Activated naive CD4-positive, alpha-beta T cell (primary cell): ENCODE results near the gene KCTD5.
"Not testable (repeated sequence)": the region's sequence is repeated elsewhere in the genome, so short reads cannot be mapped to it uniquely, and the experiment has no call there.

Experiments used
- DNase-seq, 4 experiments: peaks; one replicate each; lab custom pipeline; 2025; lab: John Stamatoyannopoulos, UW

Gene KCTD5

DNA sequence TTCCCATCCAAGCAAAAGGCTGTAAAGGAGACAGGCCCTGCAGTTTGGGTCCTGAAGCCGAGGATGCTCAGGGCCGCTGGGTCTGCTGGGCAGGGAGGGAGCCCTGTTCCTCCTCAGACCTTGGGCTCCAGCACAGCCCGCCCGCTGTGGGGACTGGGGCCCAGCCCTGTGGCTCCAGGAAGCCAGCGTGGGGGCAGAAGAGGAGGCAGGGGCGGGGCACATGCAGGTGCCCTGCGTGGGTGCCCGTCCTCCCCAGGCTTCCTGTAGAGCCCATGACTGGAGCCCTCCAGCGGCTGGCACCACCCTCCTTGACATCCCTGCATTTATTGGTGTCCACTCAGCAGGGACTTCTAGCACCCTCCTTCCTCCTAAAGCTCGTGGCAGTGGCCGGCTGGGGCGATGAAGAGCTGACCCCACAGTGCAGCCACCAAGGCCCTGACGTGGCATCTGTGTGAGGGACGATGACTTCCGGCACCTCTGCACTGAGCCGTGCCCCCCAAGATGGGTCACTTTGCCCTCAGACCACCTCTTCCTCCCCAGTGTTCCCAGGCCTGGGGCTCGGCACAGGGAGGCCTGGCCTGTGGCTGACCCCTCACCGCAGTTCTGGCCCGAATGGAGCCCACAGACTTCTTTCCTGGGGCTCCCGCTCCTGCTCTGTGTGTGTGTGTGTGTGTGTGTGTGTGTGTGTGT lies 27.8 kb downstream of the KCTD5 start:
- no peak for DNase-seq

DNA sequence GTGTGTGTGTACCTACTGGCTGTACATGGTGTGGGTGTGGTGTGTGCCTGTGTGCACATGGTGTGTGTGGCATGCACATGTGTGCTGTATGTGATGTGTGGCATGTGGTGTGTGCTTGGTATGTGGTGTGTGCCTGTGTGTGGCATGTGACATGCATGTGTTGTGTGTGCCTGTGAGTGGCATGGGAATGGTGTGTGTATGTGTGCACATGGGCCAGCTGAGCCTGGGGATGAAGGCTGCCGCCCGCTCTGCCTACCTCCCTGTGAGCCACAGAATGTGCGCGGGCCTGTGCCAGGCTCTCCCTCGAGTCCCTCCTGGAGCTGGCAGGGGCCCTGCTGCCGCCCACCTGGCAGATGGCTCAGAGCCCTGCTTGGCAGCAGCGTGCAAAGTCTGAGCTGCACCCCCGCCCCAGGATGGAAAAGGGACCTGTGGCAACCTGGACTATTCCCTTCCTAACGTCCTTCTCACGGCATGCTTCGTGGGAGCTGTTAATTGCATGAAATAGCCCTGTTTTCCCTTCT lies 28.4 kb downstream of the KCTD5 start:
- DNase-seq = no peak

DNA sequence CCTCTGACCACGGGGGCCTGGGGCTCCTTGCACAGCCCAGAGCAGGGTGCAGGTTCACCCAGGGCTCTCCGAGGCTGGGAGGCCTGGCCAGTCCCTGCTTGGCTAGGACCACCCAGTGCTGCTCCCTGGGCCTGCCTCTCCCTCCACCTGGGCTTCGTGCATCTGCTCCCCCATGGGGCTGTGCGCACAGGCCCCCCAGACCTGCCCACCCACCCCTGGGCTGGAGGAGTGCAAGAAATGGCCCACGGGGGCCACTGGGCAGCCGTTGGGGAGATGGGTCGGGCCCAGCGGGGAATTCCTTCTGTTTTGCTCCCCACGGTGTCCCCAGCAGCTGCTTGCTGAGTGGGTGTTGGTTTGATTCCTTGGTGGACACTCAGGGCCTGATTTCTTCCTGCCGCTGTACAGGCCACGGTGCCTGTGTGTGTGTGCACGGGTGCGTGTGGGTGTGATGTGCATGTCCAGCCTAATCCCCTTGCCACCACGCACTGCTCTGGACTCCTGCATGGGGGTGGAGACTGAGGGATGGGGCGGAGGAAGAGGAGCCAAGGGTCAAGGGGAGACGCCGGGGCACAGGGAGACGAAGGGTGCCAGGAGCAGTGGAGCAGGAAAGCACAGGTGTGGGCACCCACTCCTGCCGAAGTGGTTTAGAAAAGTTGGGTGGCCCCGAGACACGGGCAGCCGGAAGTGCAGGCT lies 29.2 kb downstream of the KCTD5 start:
- no peak for DNase-seq

DNA sequence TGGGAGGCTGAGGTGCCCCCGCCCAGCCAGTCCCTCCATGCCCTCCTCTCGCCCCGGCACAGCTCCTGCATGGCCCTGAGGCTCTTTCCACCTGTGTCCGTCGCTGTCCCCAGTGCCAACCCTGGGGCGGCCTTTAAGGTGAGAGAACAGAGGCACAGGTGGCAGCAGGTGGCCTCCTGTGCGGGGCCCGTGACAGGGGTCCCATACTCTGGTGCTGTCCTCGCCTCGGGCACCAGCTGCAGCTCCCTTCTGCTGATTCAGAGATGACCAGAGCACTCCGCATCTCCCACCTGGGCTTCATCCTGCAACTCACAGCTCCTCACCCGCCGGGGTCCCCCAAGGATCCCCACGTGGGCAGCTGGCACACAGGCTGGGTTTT lies 29.7 kb downstream of the KCTD5 start:
- DNase-seq = no peak

DNA sequence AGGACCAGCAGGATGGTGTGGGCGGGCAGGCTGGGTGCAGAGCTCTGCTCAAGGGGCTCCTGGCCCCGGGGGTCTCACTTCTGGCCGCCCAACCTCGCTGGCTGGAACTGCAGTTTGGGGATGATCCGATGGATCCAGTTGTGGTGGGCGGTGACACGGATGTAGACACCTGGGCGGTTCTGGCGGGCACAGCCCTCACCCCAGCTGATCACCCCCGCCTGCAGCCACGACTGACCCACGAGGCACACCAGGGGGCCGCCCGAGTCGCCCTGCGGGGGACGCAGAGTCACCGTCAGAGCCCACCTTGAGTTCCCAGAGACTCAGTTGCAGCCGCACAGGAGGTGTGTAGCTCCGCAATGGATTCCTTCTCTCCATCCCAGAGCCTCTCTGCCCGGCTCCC lies 30.2 kb downstream of the KCTD5 start:
- no peak for DNase-seq

DNA sequence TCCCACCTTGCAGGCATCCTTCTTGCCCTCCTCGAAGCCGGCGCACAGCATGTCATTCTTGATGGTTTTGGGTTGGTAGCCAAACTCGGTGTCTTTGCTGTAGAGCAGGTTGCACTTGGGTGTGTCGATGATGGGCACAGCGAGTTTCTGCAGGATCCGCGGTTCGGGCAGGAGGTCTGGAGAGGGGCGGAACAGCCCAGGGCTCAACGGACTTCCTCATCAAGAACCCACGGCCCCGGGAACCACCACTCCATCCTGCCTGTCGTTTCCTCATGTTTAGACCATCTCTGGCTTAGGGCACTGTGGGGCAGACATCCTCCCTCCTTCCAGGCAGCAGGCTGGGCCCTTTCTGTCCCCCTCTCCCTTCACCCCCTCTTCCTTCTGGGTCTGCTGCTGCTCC lies 31.2 kb downstream of the KCTD5 start:
- no peak for DNase-seq

DNA sequence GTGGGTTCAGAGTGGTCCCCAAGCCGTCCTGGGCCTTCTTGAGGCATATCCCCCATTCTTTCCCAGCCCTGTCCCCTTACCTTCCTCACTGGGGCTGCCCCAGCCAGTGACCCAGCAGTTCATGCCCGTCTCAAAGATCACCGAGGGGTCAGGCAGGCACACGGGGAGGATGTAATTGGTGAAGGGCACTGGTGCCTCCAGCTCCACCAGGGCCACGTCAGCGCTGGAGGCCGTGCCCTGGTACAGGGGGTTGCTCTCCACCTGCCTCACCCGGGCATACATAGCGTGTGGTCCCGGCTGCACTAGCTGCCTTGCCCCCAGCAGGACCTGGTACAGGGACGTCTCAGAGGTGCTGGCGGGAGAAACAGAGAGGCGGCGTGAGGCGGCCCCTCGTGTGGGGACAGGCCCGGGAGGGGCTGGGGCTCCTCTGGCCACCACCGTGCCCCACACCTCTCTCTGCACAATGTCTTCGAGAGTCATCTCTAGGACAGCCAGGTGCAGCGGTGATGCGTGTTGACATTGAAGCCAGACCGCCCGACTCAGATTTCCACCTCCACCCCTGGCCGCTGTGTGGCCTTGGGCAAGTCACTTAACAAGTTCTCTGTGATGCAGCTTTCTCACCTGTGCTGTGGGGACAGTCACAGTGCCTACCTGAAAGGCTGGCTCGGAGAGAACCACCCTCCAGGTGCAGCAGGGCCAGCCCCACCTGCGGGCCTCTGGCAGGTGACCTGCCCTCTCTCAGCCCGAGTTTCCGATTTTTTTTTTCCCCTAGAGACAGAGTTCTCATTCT lies 31.9 kb downstream of the KCTD5 start:
- no peak for DNase-seq

DNA sequence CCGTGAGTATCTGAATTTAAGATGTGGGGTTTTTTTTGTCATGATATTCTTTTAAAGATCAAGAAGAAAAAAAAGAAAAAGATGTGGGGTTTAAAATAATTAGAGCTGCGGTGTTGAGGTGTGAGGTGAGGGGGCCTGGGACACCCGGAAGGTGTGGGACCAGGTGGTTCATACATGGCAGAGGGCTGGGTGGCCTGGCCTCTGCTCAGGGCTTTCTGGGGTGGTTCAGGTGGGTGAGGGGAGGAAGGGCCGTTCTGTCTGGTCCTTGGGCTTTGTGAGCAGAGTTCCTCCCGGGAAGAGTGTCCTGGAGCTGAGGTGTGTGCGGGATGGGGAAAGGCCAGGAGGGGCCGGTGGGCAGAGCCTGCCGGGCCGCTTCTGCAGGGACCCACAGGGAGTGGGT lies 32.7 kb downstream of the KCTD5 start:
- no peak for DNase-seq

DNA sequence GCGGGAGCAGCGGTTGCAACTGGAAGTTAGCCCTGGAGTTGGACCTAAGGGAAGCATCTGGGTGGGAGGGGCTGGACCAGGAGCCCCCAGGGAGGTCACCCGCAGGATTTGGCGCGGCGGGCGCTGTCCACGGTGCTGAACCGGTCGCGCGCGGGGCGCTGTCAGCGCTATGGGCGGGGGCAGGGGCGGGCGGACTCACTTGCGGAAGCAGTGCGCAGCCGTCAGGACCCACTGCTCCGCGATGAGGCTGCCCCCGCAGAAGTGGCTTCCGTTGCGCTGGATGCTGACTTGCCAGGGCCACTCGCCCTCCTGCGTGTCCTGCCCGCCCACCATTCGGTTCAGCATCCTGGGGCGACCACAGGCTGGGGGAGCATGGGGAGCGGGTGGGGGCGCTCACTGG lies 33.2 kb downstream of the KCTD5 start:
- DNase-seq = peak; percentile 38 to 83 (median 70)

DNA sequence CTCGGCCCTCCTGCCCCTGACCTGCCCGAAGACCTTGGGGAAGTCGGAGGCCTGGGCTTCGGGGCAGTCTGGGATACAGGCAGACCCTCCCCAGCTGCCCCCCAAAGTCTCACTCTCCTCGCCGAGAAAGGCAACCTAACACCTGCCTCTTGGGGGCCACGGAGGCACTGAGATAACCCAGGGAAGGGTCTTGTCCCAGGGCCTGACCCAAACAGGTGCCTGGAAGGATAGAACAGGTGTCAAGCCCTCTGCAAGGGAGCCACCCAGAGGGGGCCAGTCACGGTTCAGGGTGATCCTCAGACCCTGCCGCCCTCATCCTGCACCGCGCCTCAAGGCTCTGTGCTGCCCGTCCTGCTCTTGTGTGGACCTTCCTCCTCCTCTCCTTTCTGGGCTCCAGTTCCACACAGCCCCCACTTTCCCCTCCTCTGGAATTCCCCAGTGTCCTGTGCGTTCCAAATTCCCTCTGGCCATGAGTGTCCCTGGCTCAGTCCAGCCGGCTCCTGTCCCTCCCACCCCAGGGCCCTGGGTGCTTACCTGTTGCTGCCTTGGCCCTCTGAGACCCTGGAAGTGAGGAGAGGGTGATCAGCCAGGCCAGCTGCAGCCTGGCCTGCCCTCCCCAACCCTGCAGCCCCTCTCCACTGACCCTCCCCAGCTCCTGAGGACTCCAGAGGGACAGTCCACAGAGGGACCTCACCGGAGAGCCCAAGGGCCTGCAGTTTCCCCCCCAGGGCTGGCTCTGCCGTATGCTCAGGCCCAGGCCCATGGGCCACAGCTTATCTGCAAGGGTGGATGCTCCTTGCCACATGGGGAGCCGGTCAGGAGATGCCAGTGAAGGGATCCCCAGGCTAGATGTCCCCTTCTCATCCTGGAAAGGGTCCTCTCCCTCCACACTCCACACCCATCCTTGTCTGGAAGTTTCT lies 33.9 kb downstream of the KCTD5 start:
- DNase-seq = no peak

DNA sequence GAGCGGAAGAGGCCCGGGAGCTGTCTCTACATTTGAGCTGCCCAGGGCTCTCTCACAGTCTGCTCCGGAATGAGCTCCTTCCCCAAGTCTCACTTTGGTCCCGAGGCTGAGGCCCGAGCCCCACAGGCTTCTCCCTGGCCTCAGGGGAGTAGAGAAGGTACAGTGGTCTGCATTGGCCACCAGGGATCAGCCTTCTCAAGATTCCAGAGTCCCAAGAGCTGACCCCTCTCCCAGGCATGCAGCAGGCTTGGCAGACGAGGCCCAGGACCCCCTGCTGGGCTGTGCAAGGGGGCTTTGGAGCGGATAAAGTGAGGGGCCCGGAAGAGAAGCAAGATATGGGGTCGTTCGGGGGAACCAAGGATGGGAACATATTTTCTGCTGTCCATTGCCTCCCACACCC lies 34.6 kb downstream of the KCTD5 start:
- DNase-seq = no peak

DNA sequence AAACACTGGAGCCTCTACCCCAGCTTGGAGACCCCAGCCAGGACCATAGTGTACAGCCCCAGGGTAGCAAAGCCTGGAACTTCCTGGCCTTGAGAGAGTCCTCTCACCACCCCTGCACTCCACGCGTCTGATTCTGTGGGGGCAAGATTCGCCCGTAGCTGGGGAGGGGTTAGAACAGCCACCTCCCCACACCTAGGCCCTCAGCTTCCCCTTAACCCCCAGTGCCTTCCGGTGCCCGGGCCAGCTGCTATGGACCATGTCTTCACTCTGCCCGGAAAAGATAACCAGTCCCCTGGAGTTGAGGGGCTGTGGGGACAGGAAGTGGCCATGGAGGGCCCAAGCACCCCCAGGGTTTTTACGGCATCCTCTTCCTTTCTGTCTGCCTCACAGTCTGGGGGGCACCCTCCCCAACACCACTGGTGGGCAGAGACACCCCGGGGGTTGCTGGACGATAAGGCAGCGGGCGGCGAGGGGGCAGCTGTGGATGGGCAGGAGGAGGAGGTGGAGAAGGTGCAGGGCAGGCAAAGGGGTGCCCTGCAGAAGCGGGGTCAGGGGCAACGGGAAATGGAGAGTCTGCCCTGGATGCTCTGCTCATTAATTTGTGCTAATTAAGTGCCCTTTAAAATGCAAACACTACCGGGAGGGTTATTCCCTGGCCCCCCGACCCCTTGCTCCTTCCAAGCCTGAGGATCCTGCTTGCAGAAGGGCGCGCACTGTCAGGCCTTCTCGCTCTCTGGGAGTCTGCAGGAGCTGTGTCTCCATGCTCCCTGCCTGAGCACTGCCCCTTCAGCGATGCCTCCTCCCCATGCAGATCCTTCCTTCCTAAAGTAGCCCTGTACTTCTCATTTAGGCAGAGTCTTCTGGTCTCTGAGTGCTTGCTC lies 35.3 kb downstream of the KCTD5 start:
- DNase-seq = no peak

DNA sequence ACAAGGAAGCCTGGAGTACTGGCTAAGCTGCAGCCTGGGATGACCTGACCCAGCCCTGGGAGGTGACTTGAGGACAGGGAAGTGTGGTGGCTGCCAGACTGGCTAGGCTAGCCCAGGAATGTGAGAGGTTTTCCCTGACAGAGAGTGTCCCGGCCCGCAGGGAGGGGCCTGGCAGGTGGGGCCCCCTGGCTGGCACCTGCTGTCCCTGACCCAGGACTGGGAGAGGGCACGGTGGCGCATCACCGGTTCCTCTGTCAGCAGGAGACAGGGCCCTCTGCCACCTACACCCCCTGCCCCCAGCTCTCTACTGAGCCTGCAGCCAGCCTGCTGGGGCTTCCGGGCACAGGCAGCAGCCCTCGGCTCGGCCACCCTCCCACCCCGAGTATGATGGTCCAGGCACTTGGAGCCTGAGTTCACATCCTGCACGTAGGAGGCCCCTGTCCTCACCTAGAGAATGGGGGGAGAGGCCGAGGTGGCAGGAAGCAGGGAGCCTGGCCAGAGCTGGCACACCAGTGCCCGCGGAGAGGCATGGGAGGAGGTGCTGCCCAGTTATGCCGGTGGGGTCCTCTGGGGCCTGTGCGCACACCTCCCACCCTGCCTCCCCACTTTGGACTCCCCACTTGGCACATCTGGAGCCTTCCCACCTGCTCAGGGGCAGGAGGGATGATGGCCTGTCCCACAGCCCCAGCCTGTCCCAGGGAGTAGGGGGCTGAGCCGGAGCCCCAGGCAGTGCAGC lies 37.2 kb downstream of the KCTD5 start:
- DNase-seq = no peak

DNA sequence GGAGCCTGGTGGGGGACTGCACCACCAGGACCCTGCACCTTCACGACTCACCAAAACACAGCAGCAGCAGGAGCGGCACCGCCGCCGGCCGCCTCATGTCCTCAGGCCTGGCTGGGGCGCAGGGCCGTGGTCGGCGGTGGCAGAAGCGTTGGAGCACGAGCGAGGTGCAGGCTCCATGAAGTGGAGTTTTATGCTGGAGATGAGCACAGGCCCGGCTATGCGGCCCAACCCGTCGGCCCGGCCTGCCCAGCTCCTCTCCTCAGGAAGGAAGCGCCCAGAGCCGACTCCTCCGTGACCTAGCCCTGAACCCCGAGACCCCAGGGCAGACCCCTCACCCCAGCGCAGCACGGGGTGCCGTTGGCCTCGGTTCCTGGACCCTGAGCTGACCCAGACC lies 37.7 kb downstream of the KCTD5 start, which contains the start of gene PRSS27:
Gene PRSS27 (minus strand): TSS at position 161 of the 394 bp plus-strand sequence. CDS start 64 bp downstream, at position 97.
- DNase-seq = no peak

DNA sequence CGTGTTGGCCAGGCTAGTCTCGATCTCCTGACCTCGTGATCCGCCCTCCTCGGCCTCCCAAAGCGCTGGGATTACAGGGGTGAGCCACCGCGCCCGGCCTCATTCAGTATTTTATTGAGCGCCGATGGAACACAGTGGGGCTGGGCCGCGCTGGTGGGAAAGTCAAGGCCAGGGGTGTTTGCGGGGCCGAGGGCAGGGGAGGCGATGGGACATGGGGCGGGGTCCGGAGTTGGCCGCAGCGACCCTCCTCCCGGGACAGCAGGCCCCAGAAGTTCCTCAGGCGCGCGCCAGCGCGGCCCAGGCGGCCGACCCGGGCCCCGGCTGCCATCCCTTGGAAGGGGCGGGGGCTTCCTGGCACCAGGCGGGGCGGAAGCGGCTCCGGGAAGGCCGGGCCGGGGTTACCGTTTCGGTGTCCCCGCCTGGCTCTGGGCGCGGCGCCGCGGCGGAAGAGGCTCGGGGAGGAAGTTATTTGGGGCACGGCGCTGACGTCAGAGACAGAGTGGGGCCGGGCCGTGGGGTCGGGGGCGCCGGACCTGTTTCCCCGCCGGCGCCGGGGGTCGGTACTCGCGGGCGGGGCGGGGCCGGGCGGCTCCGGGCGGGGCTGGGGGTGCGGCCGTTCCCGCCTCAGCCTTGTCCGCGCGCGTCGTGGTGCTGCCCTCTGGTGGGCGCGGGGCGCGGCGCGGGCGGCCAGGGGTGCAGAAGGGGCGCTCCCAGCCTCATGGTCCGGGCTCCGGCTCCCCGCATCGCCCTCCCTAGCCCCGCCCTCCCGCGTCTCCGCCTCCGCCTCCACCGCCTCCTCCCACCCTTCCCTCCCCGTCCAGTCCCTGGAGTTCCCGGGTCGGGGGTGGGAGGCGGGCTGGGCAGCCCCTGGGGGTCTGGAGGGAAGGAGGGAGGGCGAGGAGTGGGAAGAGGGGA lies 38.7 kb downstream of the KCTD5 start:
- DNase-seq = peak; percentile 67 to 86 (median 70)

DNA sequence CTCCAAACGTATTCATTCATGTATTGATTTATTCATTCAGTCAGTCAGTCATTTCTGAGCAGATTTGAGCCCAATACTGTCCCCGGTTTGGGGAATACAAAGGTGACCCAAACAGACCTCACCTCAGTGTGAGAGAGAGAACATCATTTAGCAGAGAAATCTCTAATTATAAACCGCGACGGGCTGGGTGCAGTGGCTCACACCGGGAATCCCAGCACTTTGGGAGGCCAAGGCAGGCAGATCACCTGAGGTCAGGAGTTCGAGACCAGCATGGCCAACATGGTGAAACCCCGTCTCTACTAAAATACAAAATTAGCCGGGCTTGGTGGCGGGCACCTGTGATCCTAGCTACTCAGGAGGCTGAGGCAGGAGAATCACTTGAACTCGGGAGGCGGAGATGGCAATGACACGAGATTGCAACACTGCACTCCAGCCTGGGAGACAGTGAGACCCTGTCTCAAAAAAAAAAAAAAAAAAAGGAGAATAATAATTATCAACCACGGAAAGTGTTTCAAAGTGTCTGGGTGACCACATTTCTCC lies 39.4 kb downstream of the KCTD5 start:
- DNase-seq = not testable (repeated sequence)

DNA sequence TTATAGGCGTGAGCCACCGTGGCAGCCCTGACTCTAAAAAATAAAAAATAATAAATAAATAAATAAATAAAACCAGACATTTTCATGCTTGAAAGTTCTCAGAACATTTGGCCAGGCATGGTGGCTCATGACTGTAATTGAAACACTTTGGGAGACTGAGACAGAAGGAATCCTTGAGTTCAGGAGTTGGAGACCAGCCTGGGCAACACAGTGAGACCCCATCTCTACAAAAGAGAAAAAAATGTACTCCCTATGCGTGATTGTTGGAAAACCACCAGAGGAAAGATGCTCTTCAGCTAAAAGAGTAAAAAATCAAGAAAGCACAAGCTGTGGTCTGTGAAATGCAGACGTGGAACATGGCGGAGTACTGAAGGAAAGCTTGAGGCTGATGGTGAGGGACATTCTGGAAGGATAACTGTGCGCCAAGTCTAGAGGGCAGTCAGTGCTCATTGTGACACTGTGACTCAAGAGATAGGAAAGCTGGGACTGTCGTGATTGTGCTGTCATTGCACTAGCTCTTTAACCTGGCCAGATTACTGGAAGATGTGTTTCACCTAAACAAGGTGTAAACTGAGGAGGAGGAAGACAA lies 41.9 kb downstream of the KCTD5 start:
- no peak for DNase-seq

DNA sequence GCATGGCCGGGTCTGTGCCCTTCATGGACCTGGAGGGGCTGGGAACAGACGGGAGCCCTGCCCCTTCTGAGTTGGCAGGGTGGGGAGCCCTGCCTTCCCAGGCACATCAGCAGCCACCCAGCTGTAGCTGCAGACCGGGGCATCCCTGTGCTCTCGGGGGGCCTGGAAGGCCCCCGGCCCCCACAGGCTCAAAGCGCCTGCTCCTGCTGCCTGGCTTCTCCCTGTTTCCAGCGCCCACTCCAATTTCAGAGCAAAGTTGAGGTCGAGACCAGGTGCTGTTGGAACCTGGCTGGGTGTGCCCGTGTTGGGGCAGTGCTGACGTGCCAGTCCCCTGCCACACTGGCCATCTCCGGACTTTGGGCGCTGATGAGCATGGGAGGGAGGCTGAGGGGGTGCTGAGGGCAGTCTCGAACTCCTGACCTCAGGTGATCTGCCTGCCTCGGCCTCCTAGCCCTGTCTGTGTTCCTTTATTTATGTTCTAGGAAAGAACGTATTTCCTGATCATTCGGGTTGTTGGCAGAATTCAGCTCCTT lies 42.6 kb downstream of the KCTD5 start:
- no peak for DNase-seq
